Tongue (tissue), 3 donors: Measurements from ENCODE around the gene ABAT. TPM values are rescaled to one million over a fixed set of nuclear protein-coding genes. Genes with fewer than 3 reads are reported as not detected.

Experiments
- DNase-seq: peaks from one replicate; pipeline ENCODE4 v3.0.0-alpha.2; 2015
- small RNA-seq: library from RNA; depleted of rRNA; stranded (forward); fragments of <200 nt; gene quantifications from one replicate; pipeline ENCODE3, GENCODE V24; 2014; ENCODE audit warnings: low replicate concordance
- total RNA-seq: library from RNA; depleted of rRNA; stranded (reverse); fragments of >200 nt; gene quantifications from one replicate; pipeline ENCODE4 v1.2.3, GENCODE V29; 2014

ABAT gene
- total RNA-seq, 1 donor from 2014 or later = 18.9 TPM

DNA sequence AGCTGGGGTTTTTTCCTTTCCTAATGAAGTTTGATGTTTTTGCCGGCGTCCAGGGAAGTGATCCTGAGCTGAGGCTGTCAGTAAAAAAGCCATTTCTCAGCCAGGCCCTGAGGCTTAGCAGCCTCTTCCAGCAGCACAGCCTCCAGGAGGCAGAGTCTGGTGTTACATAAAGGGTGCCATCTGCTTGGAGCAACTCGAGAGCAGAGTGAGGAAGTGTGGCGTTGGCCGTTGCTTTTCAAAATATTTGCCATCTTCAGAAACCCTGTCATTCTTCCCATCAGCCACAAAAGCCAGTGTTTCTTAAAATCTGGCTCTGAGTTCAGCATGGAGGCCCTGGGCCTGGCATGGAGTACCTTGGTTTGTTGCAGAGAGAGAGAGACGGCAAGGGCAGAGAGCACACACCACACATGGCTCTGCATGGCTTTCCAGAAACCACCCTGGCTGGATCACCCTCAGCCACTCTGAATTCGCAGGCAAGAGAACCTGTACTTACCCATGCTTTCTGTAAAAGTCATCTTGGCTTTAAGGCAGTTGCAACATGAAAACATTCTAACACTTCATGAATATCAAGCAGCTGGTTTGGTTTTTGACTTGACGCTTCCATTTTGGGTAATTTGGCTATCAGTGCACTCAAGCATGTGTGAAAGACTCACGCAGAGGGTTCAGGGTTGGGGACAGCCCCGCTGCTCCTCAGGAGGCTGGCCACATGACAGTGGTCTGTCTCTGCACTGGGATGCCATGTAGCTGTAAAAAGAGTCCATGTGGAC is 144.3 kb downstream of the ABAT start:
- DNase-seq = no peak

DNA sequence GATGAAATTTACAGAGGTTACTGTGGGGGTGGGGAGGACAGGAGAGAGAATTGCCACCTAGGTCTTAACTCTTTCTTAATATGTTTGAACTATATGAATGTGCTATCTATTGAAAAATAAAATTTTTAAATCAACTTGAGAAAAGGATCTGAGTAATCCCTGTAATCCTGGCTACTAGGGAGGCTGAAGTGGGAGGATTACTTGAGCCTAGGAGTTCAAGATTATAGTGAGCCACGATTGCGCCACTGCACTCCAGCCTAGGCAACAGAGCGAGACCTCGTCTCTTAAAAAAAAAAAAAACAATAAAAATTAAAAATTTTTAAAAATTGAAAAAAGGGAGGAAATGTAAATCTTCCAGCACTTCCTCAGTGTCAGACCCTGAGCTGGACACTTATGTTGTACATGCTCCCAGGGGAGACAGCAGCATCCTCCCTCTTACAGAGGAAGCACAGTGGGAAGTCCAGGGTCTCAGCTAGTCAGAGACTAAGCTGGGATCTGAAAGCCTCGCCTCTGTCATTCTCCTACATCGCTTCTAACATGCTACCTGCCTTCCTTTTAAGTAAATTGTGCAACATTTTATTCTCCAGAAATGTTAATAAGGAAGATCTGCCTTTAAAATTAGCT is 145.1 kb downstream of the ABAT start:
- DNase-seq = no peak

DNA sequence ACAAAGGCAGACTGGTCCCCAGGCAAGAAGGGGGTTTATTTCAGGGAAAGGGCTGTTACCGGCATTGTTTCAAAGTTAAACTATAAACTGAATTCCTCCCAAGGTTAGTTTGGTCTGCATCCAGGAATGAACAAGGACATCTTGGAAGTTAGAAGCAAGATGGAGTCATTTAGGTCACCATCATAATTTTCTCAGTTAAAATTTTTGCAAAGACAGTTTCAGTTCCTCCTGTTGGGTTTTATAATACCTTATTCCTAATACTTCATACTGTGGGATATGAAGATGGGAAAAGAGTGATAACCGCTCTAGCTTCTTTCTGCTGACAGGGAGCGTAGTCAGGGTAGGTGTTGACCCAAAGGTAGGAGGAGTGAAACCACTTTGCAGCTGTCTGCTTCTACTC is 148.0 kb downstream of the ABAT start:
- no peak for DNase-seq

DNA sequence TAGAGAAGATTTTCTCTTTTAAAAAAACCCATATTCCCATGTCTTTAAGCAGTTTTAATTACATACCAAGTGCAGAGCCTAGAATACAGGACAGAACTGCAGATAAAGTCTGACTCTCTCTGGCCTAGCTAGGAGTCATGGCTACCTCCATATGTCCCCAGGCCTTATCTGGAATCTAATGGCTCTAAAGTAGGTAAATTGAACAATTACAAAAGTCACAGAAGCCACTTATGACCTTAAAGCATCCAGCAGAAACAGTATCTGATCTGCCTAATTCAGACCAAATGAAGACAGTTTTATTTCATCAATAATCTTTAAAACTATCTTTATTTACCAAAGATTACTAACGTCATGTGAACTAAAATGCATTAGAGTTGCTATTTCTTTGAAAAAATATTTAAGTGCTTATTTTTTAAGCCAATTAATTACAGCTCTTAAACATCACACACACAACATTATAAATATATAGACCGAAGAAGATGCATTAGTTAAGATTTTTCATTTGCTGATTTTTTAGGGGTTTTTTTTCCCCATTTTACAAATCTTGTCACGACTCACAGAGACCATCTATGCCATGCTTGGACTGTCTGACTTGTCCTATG is 152.0 kb downstream of the ABAT start:
- no peak for DNase-seq

DNA sequence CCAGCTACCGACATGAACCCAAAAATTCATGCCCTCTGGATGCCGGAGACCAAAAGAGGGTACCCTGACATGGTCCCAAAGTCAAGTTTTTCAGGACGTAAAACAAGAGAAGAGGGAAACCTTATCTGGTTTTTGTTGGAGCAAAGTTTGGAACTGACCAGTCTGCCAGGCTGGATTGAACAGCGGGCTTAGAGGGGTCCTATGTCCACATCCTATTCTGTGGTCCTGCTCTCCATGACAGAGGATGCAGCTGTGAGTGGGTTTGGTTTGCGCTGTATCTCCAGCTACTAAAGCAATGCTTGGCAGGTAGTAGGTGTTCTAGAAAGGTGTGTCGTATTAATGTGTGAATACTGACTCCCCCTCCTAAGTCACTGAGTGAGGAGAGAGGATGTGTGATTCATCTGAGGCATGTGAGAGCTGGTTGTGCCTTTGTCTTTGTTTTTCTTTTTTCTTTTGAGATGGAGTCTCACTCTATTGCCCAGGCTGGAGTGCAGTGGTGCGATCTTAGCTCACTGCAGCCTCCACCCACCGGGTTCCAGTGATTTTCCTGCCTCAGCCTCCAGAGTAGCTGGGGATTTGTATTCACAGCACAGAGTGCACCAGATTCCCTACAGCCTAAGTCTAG is 154.2 kb downstream of the ABAT start:
- DNase-seq = no peak

DNA sequence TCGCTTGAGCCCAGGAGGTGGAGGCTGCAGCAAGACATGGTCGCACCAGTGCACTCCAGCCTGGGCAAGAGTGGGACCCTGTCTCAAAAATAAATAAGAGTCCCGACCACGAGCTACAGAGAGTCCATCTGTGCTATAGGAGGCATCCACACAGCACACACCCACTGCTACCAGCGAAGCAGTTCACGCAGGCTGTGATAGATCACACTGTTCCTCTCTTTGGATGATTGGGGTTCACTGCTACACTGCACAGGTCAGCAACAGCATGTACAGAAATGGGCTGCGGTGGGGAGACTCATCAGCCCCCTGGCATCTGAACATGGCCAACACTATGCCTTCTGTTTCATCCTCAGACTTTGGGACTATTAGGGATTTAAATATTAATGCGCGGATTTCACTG is 157.0 kb downstream of the ABAT start:
- no peak for DNase-seq

DNA sequence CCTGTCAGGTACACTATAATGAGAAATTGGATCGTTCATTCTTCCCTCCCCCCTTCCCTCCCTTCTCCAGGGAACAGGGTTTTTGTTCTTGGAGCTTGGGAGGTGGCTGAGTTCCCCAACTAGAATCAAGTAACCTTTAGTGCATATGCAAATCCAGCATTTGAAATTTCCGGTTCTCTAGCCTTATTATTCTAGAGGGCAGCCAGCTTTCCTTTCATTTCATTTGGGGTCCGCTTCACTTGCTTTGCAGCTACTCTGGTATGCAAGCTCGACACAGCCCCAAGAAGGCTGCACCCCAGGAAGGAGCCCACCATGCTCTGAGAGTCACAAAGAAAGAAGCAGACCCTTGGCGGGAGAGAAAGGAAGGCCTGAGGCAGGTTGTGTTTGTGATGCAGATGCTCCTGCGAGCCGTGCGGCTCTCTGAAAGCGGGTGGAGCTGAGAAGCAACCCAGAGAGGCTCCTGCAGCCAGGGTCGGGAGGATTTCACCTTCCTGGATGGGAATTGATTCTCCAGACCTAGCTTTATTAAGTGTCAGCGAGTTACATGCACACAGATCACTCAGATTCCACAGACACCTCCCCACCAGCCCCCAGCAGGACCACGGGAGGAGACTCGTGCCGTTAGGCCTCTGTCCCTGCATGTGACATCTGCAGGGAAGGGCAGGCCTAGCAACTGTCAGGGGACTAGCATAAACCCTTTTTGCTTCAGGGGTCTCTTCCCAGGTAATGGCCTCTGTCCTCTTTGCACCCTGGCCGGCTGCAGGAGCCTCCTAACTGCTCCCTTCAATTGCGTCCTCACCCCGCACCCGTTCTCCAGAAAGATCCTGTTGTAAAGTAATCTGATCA is 157.7 kb downstream of the ABAT start:
- DNase-seq = no peak

DNA sequence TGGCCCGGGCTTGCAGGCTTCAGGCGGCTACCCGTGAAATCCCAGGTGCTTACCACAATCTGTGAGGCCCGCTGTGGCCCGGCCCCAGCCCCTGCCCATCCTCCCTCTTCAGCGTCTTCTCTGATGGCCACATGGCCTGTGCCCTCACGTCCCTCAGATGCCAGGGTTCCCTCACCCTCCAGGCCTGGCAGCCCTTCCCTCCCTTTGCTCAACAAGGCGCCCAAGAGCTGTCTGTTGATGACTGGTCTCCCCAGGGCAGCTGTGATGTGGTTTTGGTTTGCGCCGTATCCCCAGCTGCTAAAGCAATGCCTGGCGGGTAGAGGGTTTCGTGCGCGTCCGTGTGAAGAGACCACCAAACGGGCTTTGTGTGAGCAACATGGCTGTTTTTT is 158.3 kb downstream of the ABAT start:
- DNase-seq = no peak

Small RNA genes within 50 kb of the gene (small RNA-seq; reads per million reads assigned to genes)
- gene AC007224.1 = not detected
- not detected for gene RN7SL743P
- not detected for gene RNU7-63P

Other genes with a start within 250 kb of the ABAT start
- not detected for gene TMEM114, start 84.1 kb upstream of the ABAT start, total RNA-seq
- gene METTL22, start 52.9 kb upstream of the ABAT start, total RNA-seq = 33.4 TPM
- gene TMEM186, start 123.0 kb downstream of the ABAT start, total RNA-seq = 5.9 TPM
- gene PMM2, start 123.2 kb downstream of the ABAT start, total RNA-seq = 27.9 TPM
- gene CARHSP1, start 194.4 kb downstream of the ABAT start, total RNA-seq = 78.0 TPM
- gene LITAFD, start 207.7 kb downstream of the ABAT start, total RNA-seq = not detected